Cortex of kidney (tissue), 1 donor: ENCODE results near the gene SMIM12.
"Not testable (repeated sequence)": the region's sequence is repeated elsewhere in the genome, so short reads cannot be mapped to it uniquely, and the experiment has no call there.

Experiments
- DNase-seq: peaks from one replicate; lab custom pipeline; 2025; lab: John Stamatoyannopoulos, UW

Gene SMIM12

GRCh38 chr1:34843392-34844251, 15.9 kb downstream of the SMIM12 start:
- no peak for DNase-seq

GRCh38 chr1:34842952-34843371, 16.6 kb downstream of the SMIM12 start:
- DNase-seq = no peak

GRCh38 chr1:34842073-34842472, 17.5 kb downstream of the SMIM12 start:
- no peak for DNase-seq

- no peak for DNase-seq
These were observed 19.1 kb downstream of the SMIM12 start for GRCh38 chr1:34840426-34840825.

DNA sequence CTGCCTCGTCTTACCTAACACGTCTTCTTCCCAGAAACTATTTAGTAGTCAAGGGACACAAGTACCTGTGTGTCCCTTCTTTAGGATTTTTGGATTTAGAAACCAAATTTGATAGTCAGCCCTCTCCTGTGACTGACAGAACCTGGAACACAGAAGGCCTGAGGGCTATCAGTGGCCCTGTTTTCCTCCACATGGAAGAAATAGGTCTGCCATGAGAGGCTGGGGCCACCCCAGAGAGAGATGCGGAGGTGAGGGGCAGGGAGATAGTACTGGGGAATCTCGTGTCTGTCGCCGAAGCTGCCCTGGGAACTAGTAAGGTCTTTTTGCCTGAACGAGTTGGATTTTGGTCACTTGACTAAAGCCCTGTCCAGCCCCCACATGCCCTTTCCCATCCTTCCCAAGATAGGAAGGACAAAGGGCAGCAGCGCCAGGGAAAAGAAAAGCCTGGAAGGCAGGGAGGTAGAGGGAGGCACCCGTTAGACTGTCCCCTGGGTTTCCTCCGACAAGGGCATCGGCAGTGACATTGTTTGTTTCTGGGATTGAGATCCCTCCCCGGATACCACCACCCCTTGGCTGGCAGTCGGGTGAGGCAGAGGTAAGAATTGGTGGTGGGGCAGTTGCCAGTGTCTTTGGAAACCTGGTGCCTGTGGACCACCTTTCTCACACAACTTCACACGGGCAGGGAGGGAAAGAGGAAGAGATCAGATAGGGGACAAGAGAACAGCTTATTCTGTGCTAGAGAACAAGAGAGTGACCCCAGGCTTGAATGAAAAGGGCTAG, 19.8 kb downstream of the SMIM12 start:
- DNase-seq = no peak

- no peak for DNase-seq
These were observed 25.8 kb downstream of the SMIM12 start for GRCh38 chr1:34833711-34834110.

GRCh38 chr1:34831721-34832246, 27.8 kb downstream of the SMIM12 start:
- DNase-seq = no peak

DNA sequence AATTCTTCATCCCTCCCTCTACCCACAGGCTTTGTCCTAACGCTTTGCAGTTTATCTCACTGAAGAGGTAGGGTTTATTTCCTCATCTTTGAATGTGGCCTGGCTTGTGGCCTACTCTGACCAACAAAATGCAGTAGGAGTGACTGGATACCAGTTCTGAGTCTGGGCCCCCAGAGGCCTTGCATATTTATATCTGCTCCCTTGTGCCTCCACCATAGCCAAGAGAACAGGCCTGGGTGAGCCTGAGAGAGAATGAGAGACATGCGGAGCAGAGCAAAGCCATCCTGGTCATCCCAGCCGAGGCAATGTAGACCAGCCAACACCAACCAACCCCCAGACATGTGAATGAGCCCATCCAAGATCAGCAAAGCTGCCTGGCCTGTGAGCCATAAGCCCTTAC, 30.3 kb downstream of the SMIM12 start:
- no peak for DNase-seq

DNA sequence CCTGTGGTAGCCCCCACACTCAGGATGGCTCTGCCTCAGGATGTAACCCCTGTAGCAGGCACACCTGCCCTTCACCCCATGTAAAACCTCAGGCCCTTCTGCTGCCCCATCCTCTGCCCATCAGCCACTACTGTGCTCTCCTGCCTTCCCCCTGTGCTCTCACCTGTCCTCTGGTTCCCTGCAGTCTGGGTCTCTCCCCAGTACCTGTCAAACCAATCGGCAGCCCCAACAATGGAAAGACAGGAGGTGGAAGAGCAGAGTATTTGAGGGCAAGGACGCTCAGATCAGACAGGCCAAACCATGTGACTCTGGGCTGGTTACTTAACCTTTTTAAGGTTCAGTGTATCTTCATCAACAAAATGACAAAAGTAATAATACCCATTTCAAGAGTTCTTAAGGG, 30.9 kb downstream of the SMIM12 start:
- DNase-seq = no peak

- DNase-seq = no peak
These were observed 32.1 kb downstream of the SMIM12 start for GRCh38 chr1:34827341-34827941.

DNA sequence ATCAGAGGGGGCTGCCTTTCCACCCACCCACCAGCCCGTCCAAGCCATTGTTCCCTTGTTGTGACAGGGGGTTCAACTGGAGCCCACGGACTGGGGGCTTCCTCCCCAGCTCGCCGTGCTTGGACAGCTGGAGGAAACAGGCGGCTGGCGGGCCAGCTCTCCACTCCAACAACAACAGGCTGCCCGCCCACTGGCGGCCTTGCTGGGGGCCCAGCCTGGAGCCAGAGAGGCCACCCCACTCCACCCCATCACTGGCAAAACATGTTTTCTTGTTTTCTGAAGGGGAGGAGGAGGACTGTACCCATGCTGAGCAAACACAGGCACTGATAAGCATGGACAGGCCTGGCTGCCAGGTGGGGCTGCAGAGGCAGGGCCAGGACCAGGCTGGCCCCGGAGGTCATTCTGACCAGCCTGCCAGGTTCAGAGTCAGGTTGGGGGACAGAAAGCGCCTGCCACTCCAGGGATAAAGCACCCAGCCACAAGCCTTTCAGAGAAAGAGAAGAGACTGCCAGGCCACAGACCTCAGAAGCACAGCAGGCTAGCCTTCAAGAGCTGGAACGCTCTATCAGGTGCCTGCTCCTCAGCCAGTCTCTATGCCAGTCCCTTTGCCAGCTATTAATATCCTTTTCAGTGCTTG, 34.0 kb downstream of the SMIM12 start:
- DNase-seq = no peak

DNA sequence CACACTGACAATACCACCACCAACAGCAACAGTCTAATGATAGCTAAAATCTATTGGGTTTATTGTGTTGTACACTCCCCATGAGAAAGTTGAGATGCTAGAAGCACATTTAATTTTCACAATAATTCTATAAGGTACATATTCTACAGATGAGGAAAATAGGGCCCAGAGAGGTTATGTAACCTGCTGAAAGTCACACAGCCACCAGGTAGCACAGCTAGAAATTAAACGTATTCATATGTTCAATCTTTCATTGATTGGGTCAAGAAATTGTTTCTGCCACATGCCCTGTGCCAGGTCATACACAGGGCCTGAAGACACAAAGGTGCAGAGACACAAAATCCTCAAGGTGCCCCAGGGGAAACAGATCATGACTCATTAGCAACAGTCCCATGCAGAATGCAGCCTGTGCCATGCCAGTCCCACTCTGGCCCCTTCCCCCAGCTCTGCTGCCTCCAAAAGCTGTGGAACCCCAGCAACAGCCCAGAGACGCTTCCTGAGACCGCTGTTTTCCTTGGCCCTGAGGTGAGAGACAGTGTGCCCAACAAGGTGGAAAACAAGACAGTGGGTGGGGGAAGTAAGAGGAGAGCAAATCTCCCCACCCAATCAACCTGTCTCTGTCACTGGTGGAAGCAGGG, 34.6 kb downstream of the SMIM12 start:
- no peak for DNase-seq

GRCh38 chr1:34822202-34822601, 37.3 kb downstream of the SMIM12 start:
- DNase-seq = no peak

- not testable (repeated sequence) for DNase-seq
These were observed 40.7 kb downstream of the SMIM12 start for GRCh38 chr1:34818862-34819261.

- no peak for DNase-seq
These were observed 42.8 kb downstream of the SMIM12 start for GRCh38 chr1:34816778-34817177.

DNA sequence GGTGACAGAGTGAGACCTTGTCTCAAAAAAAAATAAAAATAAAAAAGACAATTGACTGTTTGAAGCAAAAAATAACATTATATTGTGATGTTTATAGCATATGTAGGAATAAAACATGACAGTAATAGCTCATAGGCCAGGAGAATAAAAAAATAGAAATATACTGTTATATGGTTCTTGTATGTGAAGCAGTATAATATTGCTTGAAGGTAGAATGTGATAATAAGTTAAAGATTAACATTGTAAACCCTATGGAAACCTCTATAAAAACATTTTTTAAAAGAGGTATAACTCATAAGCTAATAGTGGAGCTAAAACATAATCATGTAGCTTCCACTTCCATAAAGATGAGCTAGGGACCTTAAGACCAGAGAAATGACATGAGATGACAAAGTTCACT, 43.2 kb downstream of the SMIM12 start:
- DNase-seq = no peak

GRCh38 chr1:34810781-34811180, 48.8 kb downstream of the SMIM12 start:
- DNase-seq = not testable (repeated sequence)

DNA sequence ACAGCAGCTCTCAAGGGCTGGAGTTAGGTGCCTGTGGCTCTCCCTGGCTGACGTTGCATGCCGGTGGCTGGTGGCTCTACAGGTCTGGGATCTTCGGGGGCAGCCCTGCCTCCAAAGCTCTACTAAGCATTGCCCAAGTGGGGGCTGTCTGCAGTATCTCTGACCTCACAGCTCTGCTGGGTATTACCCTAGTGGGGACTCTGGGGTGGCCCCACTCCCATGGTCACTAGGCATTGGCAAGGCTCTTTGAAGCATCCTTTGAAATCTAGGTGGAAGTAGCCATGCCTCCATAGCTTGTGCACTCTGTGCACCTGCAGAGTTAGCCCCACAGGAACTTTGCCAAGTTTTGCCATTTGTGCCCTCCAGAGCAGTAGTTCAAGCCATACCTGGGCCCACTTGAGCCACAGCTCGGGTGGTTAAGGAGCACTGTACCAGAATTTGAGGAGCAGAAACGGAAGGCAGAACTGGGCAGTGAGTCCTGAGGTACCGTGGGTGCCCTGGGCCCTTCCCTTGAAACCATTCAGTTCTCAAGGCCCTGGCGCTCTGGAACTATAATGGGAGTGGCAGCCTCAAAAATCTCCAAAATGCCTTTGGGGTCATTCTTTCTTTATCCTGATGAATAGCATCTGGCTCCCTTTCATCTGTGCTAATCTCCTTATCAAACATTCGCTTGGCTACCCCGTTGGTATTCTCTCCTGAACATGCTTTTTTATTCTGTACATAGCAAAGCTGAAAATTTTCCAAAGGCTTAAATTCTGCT, 51.3 kb downstream of the SMIM12 start:
- DNase-seq = no peak

- DNase-seq = no peak
These were observed 53.2 kb downstream of the SMIM12 start for GRCh38 chr1:34806396-34806795.

GRCh38 chr1:34803770-34804169, 55.8 kb downstream of the SMIM12 start:
- DNase-seq = no peak
